Measurements from ENCODE around the gene TRABD2A. TPM values are rescaled to one million over a fixed set of nuclear protein-coding genes. Genes with fewer than 3 reads are reported as not detected.

The TRABD2A gene
- total and polyA plus RNA-seq, 8 donors, result 0.29 to 109 (median 0.58) TPM; not detected in 1

GRCh38 chr2:84900971-84901370 lies 20.1 kb upstream of the TRABD2A start:
- TF ChIP-seq POLR2A (IDR thresholded peaks at IDR 0.05), result no peak
- no peak for TF ChIP-seq POLR2AphosphoS5 (IDR thresholded peaks at IDR 0.05)
- no peak for TF ChIP-seq EP300 (IDR thresholded peaks at IDR 0.05)
- TF ChIP-seq, protein P1, sequence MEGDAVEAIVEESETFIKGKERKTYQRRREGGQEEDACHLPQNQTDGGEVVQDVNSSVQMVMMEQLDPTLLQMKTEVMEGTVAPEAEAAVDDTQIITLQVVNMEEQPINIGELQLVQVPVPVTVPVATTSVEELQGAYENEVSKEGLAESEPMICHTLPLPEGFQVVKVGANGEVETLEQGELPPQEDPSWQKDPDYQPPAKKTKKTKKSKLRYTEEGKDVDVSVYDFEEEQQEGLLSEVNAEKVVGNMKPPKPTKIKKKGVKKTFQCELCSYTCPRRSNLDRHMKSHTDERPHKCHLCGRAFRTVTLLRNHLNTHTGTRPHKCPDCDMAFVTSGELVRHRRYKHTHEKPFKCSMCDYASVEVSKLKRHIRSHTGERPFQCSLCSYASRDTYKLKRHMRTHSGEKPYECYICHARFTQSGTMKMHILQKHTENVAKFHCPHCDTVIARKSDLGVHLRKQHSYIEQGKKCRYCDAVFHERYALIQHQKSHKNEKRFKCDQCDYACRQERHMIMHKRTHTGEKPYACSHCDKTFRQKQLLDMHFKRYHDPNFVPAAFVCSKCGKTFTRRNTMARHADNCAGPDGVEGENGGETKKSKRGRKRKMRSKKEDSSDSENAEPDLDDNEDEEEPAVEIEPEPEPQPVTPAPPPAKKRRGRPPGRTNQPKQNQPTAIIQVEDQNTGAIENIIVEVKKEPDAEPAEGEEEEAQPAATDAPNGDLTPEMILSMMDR (IDR thresholded peaks at IDR 0.05), result no peak
- Histone ChIP-seq H3K9me3 (no peaks in the 10 kb centered on the region), H3K27ac (peak overlapping the region in 1 of 5 donors; percentile 70), H3K36me3 (no peaks in the 10 kb centered on the region), H3K4me1 (peaks cover 11 to 28% (median 19%) of the 10 kb centered on the region in 4 donors), H3K4me3 (no peak overlapping the region), H3K27me3 (no peaks in the 10 kb centered on the region)
- no peak for DNase-seq
- 88 to 98% (median 94%) methylated on average over 1 of the region's 1 CpG for WGBS, 5 donors
- intact Hi-C loops (cut with DNase I; ENCODE audit: low total_unique reads), result no loop called here

DNA sequence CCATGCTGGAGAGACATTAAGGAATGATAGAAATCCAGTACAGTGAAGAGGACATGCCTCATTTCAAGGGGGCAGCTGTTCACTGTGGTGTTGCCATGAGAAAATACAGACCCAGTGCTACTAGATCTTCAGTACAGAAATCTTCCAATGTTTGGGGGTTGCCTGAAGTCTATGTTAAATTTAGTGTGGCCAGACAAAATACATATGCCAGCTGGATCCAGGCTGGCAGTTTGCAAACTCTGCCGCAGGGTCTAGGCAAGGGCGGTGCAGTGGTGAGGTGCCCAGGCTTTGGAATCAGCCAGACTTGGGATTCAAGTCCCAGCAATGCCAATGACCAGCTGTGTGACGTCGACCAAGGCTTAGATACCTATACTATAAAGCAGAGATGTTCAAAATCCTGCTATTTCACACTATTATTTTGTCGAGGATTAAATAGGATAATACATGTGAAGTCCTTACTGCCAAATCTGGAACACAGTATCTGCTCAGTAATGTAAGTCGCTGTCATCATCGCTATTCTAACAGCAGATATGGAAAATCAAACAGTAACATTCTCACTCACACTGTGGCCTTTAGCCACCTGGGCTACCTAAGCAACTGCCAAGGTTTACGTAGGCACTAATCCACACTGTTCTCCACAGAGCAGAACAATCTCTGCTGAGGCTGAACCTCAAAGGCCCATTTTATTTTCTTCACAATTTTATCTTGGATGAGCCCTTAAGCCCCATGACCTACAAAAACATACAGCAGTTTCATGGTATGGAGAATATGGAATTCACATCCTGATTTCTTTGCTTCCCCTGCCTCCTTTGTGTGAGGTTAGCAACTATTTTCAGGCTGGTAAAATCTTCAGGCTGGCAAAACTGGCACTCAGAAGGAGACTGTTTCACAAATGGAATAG lies 18.7 kb upstream of the TRABD2A start:
- intact Hi-C loops (cut with DNase I; ENCODE audit: low total_unique reads), result no loop called here
- 47 to 73% (median 63%) methylated on average over 8 of the region's 8 CpGs for WGBS, 5 donors
- TF ChIP-seq POLR2AphosphoS5 (IDR thresholded peaks at IDR 0.05) (no peak), POLR2A (IDR thresholded peaks at IDR 0.05) (no peak), EP300 (IDR thresholded peaks at IDR 0.05) (no peak)
- TF ChIP-seq, protein P1 (IDR thresholded peaks at IDR 0.05), result no peak
- Histone ChIP-seq H3K27me3 (no peaks in the 10 kb centered on the region), H3K9me3 (no peaks in the 10 kb centered on the region), H3K36me3 (no peaks in the 10 kb centered on the region), H3K4me1 (peaks cover 11 to 34% (median 25%) of the 10 kb centered on the region in 4 donors), H3K4me3 (no peak overlapping the region), H3K27ac (peak overlapping the region; percentile 18 to 70 (median 69))
- peak in 1 of 2 donors; percentile 61 for DNase-seq

GRCh38 chr2:84897773-84898172 lies 16.9 kb upstream of the TRABD2A start:
- DNase-seq, result no peak
- Histone ChIP-seq H3K9me3 (no peaks in the 10 kb centered on the region), H3K27me3 (no peaks in the 10 kb centered on the region), H3K27ac (peak overlapping the region in 4 of 5 donors; percentile 64 to 70 (median 70)), H3K36me3 (no peaks in the 10 kb centered on the region), H3K4me1 (peaks cover 11 to 35% (median 21%) of the 10 kb centered on the region in 4 donors), H3K4me3 (no peak overlapping the region)
- TF ChIP-seq, protein P1 (IDR thresholded peaks at IDR 0.05), result no peak
- TF ChIP-seq POLR2A (IDR thresholded peaks at IDR 0.05) (no peak), POLR2AphosphoS5 (IDR thresholded peaks at IDR 0.05) (no peak), EP300 (IDR thresholded peaks at IDR 0.05) (no peak)
- intact Hi-C loops (cut with DNase I; ENCODE audit: low total_unique reads), result no loop called here
- 55 to 76% (median 70%) methylated on average over 1 of the region's 1 CpG for WGBS, 5 donors

- Histone ChIP-seq H3K4me3 (no peak overlapping the region), H3K9me3 (no peaks in the 10 kb centered on the region), H3K27me3 (no peaks in the 10 kb centered on the region), H3K27ac (no peak overlapping the region), H3K36me3 (no peaks in the 10 kb centered on the region), H3K4me1 (peaks cover 11 to 35% (median 21%) of the 10 kb centered on the region in 4 donors)
- no peak for DNase-seq
- 81 to 90% (median 89%) methylated on average over 2 of the region's 2 CpGs for WGBS, 5 donors
- TF ChIP-seq, protein P1 (IDR thresholded peaks at IDR 0.05), result no peak
- no peak for TF ChIP-seq POLR2A (IDR thresholded peaks at IDR 0.05)
- no peak for TF ChIP-seq POLR2AphosphoS5 (IDR thresholded peaks at IDR 0.05)
- no peak for TF ChIP-seq EP300 (IDR thresholded peaks at IDR 0.05)
- intact Hi-C loops (cut with DNase I; ENCODE audit: low total_unique reads), result no loop called here
Measured at GRCh38 chr2:84896567-84896966, 15.7 kb upstream of the TRABD2A start.

Data from stomach (tissue), 9 donors.